ENCODE measurements around the gene WWP2. TPM values are rescaled to one million over a fixed set of nuclear protein-coding genes. Genes with fewer than 3 reads are reported as not detected.

Gene WWP2
- total RNA-seq, 4 donors from 2014 or later = 23.4 to 32.8 (median 29.6) TPM

- TF ChIP-seq POLR2A (IDR thresholded peaks at IDR 0.05) = no peak
- no peak for TF ChIP-seq CTCF (IDR thresholded peaks at IDR 0.05)
- Histone ChIP-seq H3K4me1 (peaks cover 8 to 32% (median 14%) of the 10 kb centered on the region in 3 donors), H3K9me3 (no peaks in the 10 kb centered on the region), H3K36me3 (peaks cover 28 to 70% (median 33%) of the 10 kb centered on the region in 3 donors), H3K27ac (peak overlapping the region in 3 of 4 donors; percentile 45 to 54 (median 50)), H3K4me3 (no peak overlapping the region), H3K27me3 (no peaks in the 10 kb centered on the region)
- 42 to 52% methylated on average over 8 of the region's 8 CpGs for WGBS, 2 donors
- no peak for DNase-seq
- intact Hi-C loops (cut with DNase I) = no loop called here
These were observed 20.6 kb upstream of the WWP2 start for GRCh38 chr16:69741519-69741918.

- no peak for TF ChIP-seq POLR2A (IDR thresholded peaks at IDR 0.05)
- TF ChIP-seq CTCF (IDR thresholded peaks at IDR 0.05) = no peak
- Histone ChIP-seq H3K36me3 (peaks cover 28 to 77% (median 33%) of the 10 kb centered on the region in 3 donors), H3K27me3 (no peaks in the 10 kb centered on the region), H3K27ac (peak overlapping the region in 3 of 4 donors; percentile 23 to 50 (median 45)), H3K4me3 (peak overlapping the region in 1 of 4 donors; percentile 23), H3K4me1 (peaks cover 8 to 30% (median 14%) of the 10 kb centered on the region in 3 donors), H3K9me3 (no peaks in the 10 kb centered on the region)
- 50 to 65% methylated on average over 27 to 33 of the region's 41 CpGs for WGBS, 2 donors
- DNase-seq = no peak
- intact Hi-C loops (cut with DNase I) = no loop called here
These were observed 19.9 kb upstream of the WWP2 start for GRCh38 chr16:69741951-69742904.

GRCh38 chr16:69744363-69745231 lies 17.5 kb upstream of the WWP2 start:
- H3K9me3 ChIP-seq = no peaks in the 10 kb centered on the region
- H3K27me3 ChIP-seq = no peaks in the 10 kb centered on the region
- peaks cover 48 to 100% (median 50%) of the 10 kb centered on the region in 3 donors for H3K36me3 ChIP-seq
- no peak for TF ChIP-seq POLR2A (IDR thresholded peaks at IDR 0.05)
- TF ChIP-seq CTCF (IDR thresholded peaks at IDR 0.05) = no peak
- no peak for DNase-seq
- intact Hi-C loops (cut with DNase I) = no loop called here
- H3K4me3 ChIP-seq = no peak overlapping the region
- H3K27ac ChIP-seq = no peak overlapping the region
- H3K4me1 ChIP-seq = peaks cover 8 to 20% (median 14%) of the 10 kb centered on the region in 3 donors
- WGBS, 2 donors = 94 to 96% methylated on average over 28 to 32 of the region's 35 CpGs

GRCh38 chr16:69745232-69745612 lies 16.9 kb upstream of the WWP2 start:
- Histone ChIP-seq H3K4me1 (peaks cover 8 to 20% (median 14%) of the 10 kb centered on the region in 3 donors), H3K27me3 (no peaks in the 10 kb centered on the region), H3K27ac (no peak overlapping the region), H3K4me3 (no peak overlapping the region), H3K36me3 (peaks cover 46 to 100% (median 55%) of the 10 kb centered on the region in 3 donors), H3K9me3 (no peaks in the 10 kb centered on the region)
- 87 to 90% methylated on average over 5 to 6 of the region's 11 CpGs for WGBS, 2 donors
- no peak for DNase-seq
- intact Hi-C loops (cut with DNase I) = no loop called here
- no peak for TF ChIP-seq POLR2A (IDR thresholded peaks at IDR 0.05)
- no peak for TF ChIP-seq CTCF (IDR thresholded peaks at IDR 0.05)

Data from esophagus squamous epithelium (tissue), 5 donors.